ENCODE results near the gene MRPL24.

Gene MRPL24

GRCh38 chr1:156689953-156690674, 50.8 kb downstream of the MRPL24 start:
- Histone ChIP-seq H3K9ac (ENCODE audit: low read length) (no peak overlapping the region), H3K27ac (ENCODE audit: low read depth, low read length) (no peak overlapping the region), H3K36me3 (ENCODE audit: control insufficient read depth, insufficient read depth, low read length) (no peaks in the 10 kb centered on the region), H3K27me3 (ENCODE audit: control insufficient read depth, insufficient read depth, low read length) (peaks cover 8% of the 10 kb centered on the region), H3K4me3 (ENCODE audit: low read length) (no peak overlapping the region), H3K4me1 (ENCODE audit: control insufficient read depth, insufficient read depth, low read length) (peaks cover 5% of the 10 kb centered on the region)

GRCh38 chr1:156689035-156689952, 51.6 kb downstream of the MRPL24 start:
- Histone ChIP-seq H3K4me3 (ENCODE audit: low read length) (no peak overlapping the region), H3K27ac (ENCODE audit: low read depth, low read length) (no peak overlapping the region), H3K4me1 (ENCODE audit: control insufficient read depth, insufficient read depth, low read length) (peaks cover 5% of the 10 kb centered on the region), H3K9ac (ENCODE audit: low read length) (peak overlapping the region; percentile 57), H3K27me3 (ENCODE audit: control insufficient read depth, insufficient read depth, low read length) (peaks cover 8% of the 10 kb centered on the region), H3K36me3 (ENCODE audit: control insufficient read depth, insufficient read depth, low read length) (no peaks in the 10 kb centered on the region)
